Transverse colon (tissue), 4 donors: ENCODE results near the gene DIS3L2.
"Not testable (repeated sequence)": the region's sequence is repeated elsewhere in the genome, so short reads cannot be mapped to it uniquely, and the experiment has no call there.

Experiments used
- CTCF ChIP-seq, 5 experiments: fragments of 200-600 bp in 3 of 5; fragments of 450-650 bp in 2 of 5; sonication (generic) in 3 of 5; IDR thresholded peaks; 1 replicate in 2 of 5; 2 replicates in 3 of 5; pipeline ENCODE4 v1.5.1; 2016 to 2017; ENCODE audit warnings: antibody characterized with exemption in 5 of 5, inconsistent platforms in 3 of 5, mild to moderate bottlenecking in 2 of 5, moderate library complexity in 1 of 5
- POLR2A ChIP-seq: fragments of 450-650 bp; IDR thresholded peaks from one replicate; pipeline ENCODE4 v1.6.1; 2016; ENCODE audit warnings: antibody characterized with exemption, mild to moderate bottlenecking, moderate library complexity
- POLR2AphosphoS5 ChIP-seq, 3 donors: sonication (generic); formaldehyde crosslinking; IDR thresholded peaks; one replicate each; pipeline ENCODE4 v1.6.1; 2016; ENCODE audit warnings: antibody characterized with exemption in 3 of 3

- TF ChIP-seq CTCF (IDR thresholded peaks at IDR 0.05); POLR2A; POLR2AphosphoS5 (IDR thresholded peaks at IDR 0.05): not testable (repeated sequence)
Measured at GRCh38 chr2:232363064-232363783, 401.7 kb downstream of the DIS3L2 start.
